GM23248 (cell line): Measurements from ENCODE around the gene NMRK2.

Experiments used
- EZH2 ChIP-seq: fragments of 200-600 bp; sonication (generic); IDR thresholded peaks from 2 replicates; pipeline ENCODE4 v1.6.1; 2018; ENCODE audit warnings: antibody characterized with exemption, mild to moderate bottlenecking; ENCODE audit not compliant: insufficient read depth, poor library complexity, severe bottlenecking
- EZH2phosphoT487 ChIP-seq: fragments of 200-600 bp; sonication (generic); IDR thresholded peaks from 2 replicates; pipeline ENCODE4 v1.6.1; 2018; ENCODE audit warnings: antibody characterized with exemption, moderate library complexity, mild to moderate bottlenecking, low read depth; ENCODE audit not compliant: insufficient read depth

DNA sequence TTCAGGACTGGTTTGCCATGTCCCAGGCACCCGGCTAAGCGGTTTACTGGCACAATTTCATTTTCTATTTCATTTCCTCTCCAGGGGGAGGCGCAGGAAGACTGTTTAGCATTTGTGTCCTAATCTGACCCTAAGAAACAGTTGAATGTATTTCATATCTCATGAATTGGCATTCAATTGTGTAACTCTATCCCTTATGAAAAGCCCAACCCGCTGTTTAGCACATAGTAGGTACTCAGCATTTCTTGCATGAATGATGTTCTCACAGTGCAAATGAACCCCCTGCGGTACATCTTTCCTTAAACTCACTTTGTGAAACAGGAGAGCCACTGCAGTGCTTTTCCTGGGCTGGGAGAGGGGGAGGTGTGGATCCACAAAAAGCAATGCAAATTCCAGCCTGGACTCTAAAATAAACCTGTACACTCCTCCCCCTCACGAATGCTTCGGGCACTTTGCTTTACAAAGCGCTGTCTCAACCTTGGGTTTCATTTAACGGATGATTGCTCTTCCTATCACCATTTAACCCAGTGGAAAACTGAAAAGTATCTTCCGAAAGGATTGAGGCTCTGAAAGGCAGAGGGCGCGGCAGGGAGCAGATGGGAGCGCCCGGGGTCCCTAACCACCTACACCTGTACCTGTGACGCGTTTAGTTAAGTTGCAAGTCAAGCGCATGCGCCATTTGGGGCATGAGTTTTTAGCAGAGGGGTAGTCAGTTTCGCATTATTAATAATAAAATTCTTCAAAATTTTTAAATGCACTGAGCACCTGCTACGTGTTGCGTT lies 53.6 kb downstream of the NMRK2 start:
- no peak for TF ChIP-seq EZH2phosphoT487
- no peak for TF ChIP-seq EZH2
